Hippocampal formation (tissue), 2 donors: ENCODE data around the gene PRSS53.
"Not testable (repeated sequence)": the region's sequence is repeated elsewhere in the genome, so short reads cannot be mapped to it uniquely, and the experiment has no call there.

Experiments
- DNase-seq, 2 donors: peaks; one replicate each; lab custom pipeline; 2025; lab: John Stamatoyannopoulos, UW

PRSS53 gene

GRCh38 chr16:31118223-31119155 lies 29.7 kb upstream of the PRSS53 start:
- no peak for DNase-seq

- DNase-seq = peak; percentile 93 to 95
Measured at GRCh38 chr16:31117384-31118222, 28.9 kb upstream of the PRSS53 start, which contains the start of gene KAT8. TSS of gene KAT8 (plus strand) at chr16:31117664. CDS start at chr16:31117682, 18 bp downstream.

GRCh38 chr16:31114468-31114867 lies 25.7 kb upstream of the PRSS53 start:
- no peak for DNase-seq

GRCh38 chr16:31113121-31114120 lies 24.7 kb upstream of the PRSS53 start:
- peak in 1 of 2 donors; percentile 8 for DNase-seq

GRCh38 chr16:31112711-31113110 lies 24.0 kb upstream of the PRSS53 start:
- no peak for DNase-seq

GRCh38 chr16:31111881-31112466 lies 23.2 kb upstream of the PRSS53 start:
- DNase-seq = no peak

- DNase-seq = no peak
Measured at GRCh38 chr16:31110106-31111034, 21.6 kb upstream of the PRSS53 start.

- DNase-seq = no peak
Measured at GRCh38 chr16:31109622-31110021, 20.9 kb upstream of the PRSS53 start.

- no peak for DNase-seq
Measured at GRCh38 chr16:31108794-31109558, 20.2 kb upstream of the PRSS53 start.

GRCh38 chr16:31108035-31108793 lies 19.5 kb upstream of the PRSS53 start, which contains the start of gene BCKDK:
TSS of gene BCKDK (plus strand) at chr16:31108386. CDS start at chr16:31109224, 838 bp downstream.
- DNase-seq = peak; percentile 32 to 53

- DNase-seq = no peak
Measured at GRCh38 chr16:31107465-31107867, 18.7 kb upstream of the PRSS53 start.

GRCh38 chr16:31106509-31107464 lies 18.0 kb upstream of the PRSS53 start:
- DNase-seq = no peak

- DNase-seq = peak in 1 of 2 donors; percentile 59
Measured at GRCh38 chr16:31105677-31106213, 17.0 kb upstream of the PRSS53 start.

GRCh38 chr16:31100876-31101641 lies 12.3 kb upstream of the PRSS53 start:
- not testable (repeated sequence) for DNase-seq

- DNase-seq = no peak
Measured at GRCh38 chr16:31099860-31100638, 11.3 kb upstream of the PRSS53 start.
